HCT116 (cell line): Measurements from ENCODE around the gene CENPX. TPM values are rescaled to one million over a fixed set of nuclear protein-coding genes. Genes with fewer than 3 reads are reported as not detected.

Source experiments
- ATAC-seq: fragments of 200-7000 bp; cut with Tn5 transposase; 2 replicates; pipeline ENCODE4 v1.9.1; 2020; ENCODE audit warnings: mild to moderate bottlenecking, moderate library complexity
- BruUV-seq: library from RNA; stranded (reverse); fragments of 400-500 nt; replicated peaks from 2 replicates; lab custom pipeline; 2021; lab: Mats Ljungman, UMichigan
- CTCF ChIA-PET: fragments of 300-600 bp; sonication (Branson Sonifier 250); formaldehyde crosslinking; loops from one replicate; lab custom pipeline; 2021; ENCODE audit warnings: antibody characterized with exemption; lab: Charles Lee
- POLR2A ChIA-PET: fragments of 300-600, 350-600 bp; sonication (Branson Sonifier 250); formaldehyde crosslinking; loops from one replicate; lab custom pipeline; 2021; ENCODE audit warnings: antibody characterized with exemption; lab: Charles Lee
- RAD21 ChIA-PET, 2 experiments: fragments of 300-600 bp; sonication (Branson Sonifier 250); formaldehyde crosslinking; loops; one replicate each; lab custom pipeline; 2023; ENCODE audit warnings: low total read pairs in 2 of 2; ENCODE audit not compliant: uncharacterized antibody in 2 of 2, unreplicated experiment in 2 of 2, low non-redundant PET in 1 of 2; lab: Charles Lee
- DNase-seq: peaks from one replicate; pipeline ENCODE4 v3.0.0-alpha.2; 2010; ENCODE audit warnings: low read depth, low spot score
- H2AFZ ChIP-seq: fragments of 200-600 bp; shearing (Covaris generic), sonication (generic); 2 replicates; pipeline ENCODE4 v1.6.1; 2017; ENCODE audit warnings: low read depth, mixed run types, mixed read lengths, antibody characterized with exemption, low read length; ENCODE audit not compliant: poor library complexity, severe bottlenecking
- H3K27ac ChIP-seq: 2 replicates; pipeline ENCODE4 v1.5.1; 2012; ENCODE audit warnings: low read depth, low read length
- H3K27me3 ChIP-seq: fragments of 200-600 bp; sonication (generic); 2 replicates; pipeline ENCODE4 v1.6.1; 2016; ENCODE audit warnings: mixed run types, low read length, mixed read lengths; ENCODE audit not compliant: insufficient read depth
- H3K36me3 ChIP-seq, 2 experiments: fragments of 200-500 bp in 1 of 2; fragments of 200-600 bp in 1 of 2; sonication (Bioruptor generic) in 1 of 2; sonication (generic) in 1 of 2; 2 replicates each; pipeline versions ENCODE4 v1.5.1 to v1.6.1; 2014 to 2016; ENCODE audit warnings: low read length in 2 of 2, inconsistent platforms in 1 of 2, mixed read lengths in 1 of 2, mixed run types in 1 of 2; ENCODE audit not compliant: insufficient read depth in 2 of 2, control insufficient read depth in 1 of 2
- H3K4me1 ChIP-seq, 2 experiments: fragments of 200-600 bp in 1 of 2; sonication (generic) in 1 of 2; 2 replicates each; pipeline versions ENCODE4 v1.5.1 to v1.6.1; 2012 to 2017; ENCODE audit warnings: low read length in 2 of 2, inconsistent platforms in 1 of 2, mild to moderate bottlenecking in 1 of 2, mixed read lengths in 1 of 2, mixed run types in 1 of 2, moderate library complexity in 1 of 2; ENCODE audit not compliant: insufficient read depth in 2 of 2, control insufficient read depth in 1 of 2
- H3K4me2 ChIP-seq: fragments of 200-600 bp; sonication (generic); 2 replicates; pipeline ENCODE4 v1.6.1; 2017; ENCODE audit warnings: mixed run types, low read length, mixed read lengths
- H3K4me3 ChIP-seq, 2 experiments: fragments of 200-600 bp in 1 of 2; sonication (generic) in 1 of 2; replicated peaks in 1 of 2; 2 replicates each; pipeline ENCODE4 v1.5.1; 2011 to 2016; ENCODE audit warnings: low read length in 2 of 2, control low read depth in 1 of 2, low read depth in 1 of 2, mild to moderate bottlenecking in 1 of 2, mixed read lengths in 1 of 2, mixed run types in 1 of 2
- H3K79me2 ChIP-seq: fragments of 200-600 bp; sonication (generic); 2 replicates; pipeline ENCODE4 v1.6.1; 2017; ENCODE audit warnings: mild to moderate bottlenecking, mixed run types, low read length, moderate library complexity, mixed read lengths; ENCODE audit not compliant: insufficient read depth
- H3K9ac ChIP-seq: fragments of 200-600 bp; sonication (generic); 2 replicates; pipeline ENCODE4 v1.6.1; 2016; ENCODE audit warnings: low read length, mixed read lengths
- H3K9me2 ChIP-seq: fragments of 200-600 bp; sonication (generic), shearing (Covaris generic); 2 replicates; pipeline ENCODE4 v1.6.1; 2017; ENCODE audit warnings: mixed run types, mild to moderate bottlenecking, moderate library complexity; ENCODE audit not compliant: insufficient read depth
- H3K9me3 ChIP-seq, 2 experiments: fragments of 200-500 bp in 1 of 2; fragments of 200-600 bp in 1 of 2; sonication (Bioruptor generic) in 1 of 2; sonication (generic) in 1 of 2; 2 replicates each; pipeline ENCODE4 v1.6.1; 2014 to 2017; ENCODE audit warnings: low read length in 2 of 2, mixed read lengths in 2 of 2, inconsistent platforms in 1 of 2, low read depth in 1 of 2, mild to moderate bottlenecking in 1 of 2, mixed run types in 1 of 2, moderate library complexity in 1 of 2; ENCODE audit not compliant: control insufficient read depth in 1 of 2, insufficient read depth in 1 of 2
- H4K20me1 ChIP-seq: fragments of 200-600 bp; sonication (generic), shearing (Covaris generic); 2 replicates; pipeline ENCODE4 v1.6.1; 2017; ENCODE audit warnings: mixed run types, mild to moderate bottlenecking, moderate library complexity; ENCODE audit not compliant: insufficient read depth
- ATF3 ChIP-seq: IDR thresholded peaks from 2 replicates; pipeline ENCODE4 v1.6.1; 2012
- CBX3 ChIP-seq: IDR thresholded peaks from 2 replicates; pipeline ENCODE4 v1.6.1; 2012; ENCODE audit warnings: low read depth
- CEBPB ChIP-seq: IDR thresholded peaks from 2 replicates; pipeline ENCODE4 v1.6.1; 2012; ENCODE audit warnings: low read depth
- EGR1 ChIP-seq: IDR thresholded peaks from 2 replicates; pipeline ENCODE4 v1.6.1; 2012; ENCODE audit warnings: low read depth
- ELF1 ChIP-seq: IDR thresholded peaks from 2 replicates; pipeline ENCODE4 v1.6.1; 2012; ENCODE audit warnings: low read depth, borderline replicate concordance
- EZH2 ChIP-seq: fragments of 200-600 bp; sonication (generic); IDR thresholded peaks from 2 replicates; pipeline ENCODE4 v1.6.1; 2017; ENCODE audit warnings: antibody characterized with exemption, mixed run types
- EZH2phosphoT487 ChIP-seq: fragments of 200-600 bp; IDR thresholded peaks from 2 replicates; pipeline ENCODE4 v1.6.1; 2018; ENCODE audit warnings: antibody characterized with exemption, borderline replicate concordance
- FOSL1 ChIP-seq: IDR thresholded peaks from 2 replicates; pipeline ENCODE4 v1.6.1; 2012; ENCODE audit warnings: low read depth
- POLR2A ChIP-seq: IDR thresholded peaks from 2 replicates; pipeline ENCODE4 v1.7.0; 2011; ENCODE audit warnings: borderline replicate concordance; ENCODE audit not compliant: insufficient read depth, insufficient read length; ENCODE audit errors: extremely low read depth
- POLR2AphosphoS5 ChIP-seq: IDR thresholded peaks from 2 replicates; pipeline ENCODE4 v1.6.1; 2011; ENCODE audit warnings: mild to moderate bottlenecking, low read depth, low read length, moderate library complexity
- RAD21 ChIP-seq: IDR thresholded peaks from 2 replicates; pipeline ENCODE4 v1.6.1; 2012; ENCODE audit warnings: low read depth, mild to moderate bottlenecking
- SIN3A ChIP-seq: IDR thresholded peaks from 2 replicates; pipeline ENCODE4 v1.6.1; 2012; ENCODE audit warnings: low read depth
- SP1 ChIP-seq: IDR thresholded peaks from 2 replicates; pipeline ENCODE4 v1.6.1; 2012; ENCODE audit warnings: low read depth
- SRF ChIP-seq: IDR thresholded peaks from 2 replicates; pipeline ENCODE4 v1.6.1; 2012; ENCODE audit warnings: low read depth
- TCF7L2 ChIP-seq: IDR thresholded peaks from 2 replicates; pipeline ENCODE4 v1.7.0; 2011; ENCODE audit warnings: borderline replicate concordance, inconsistent platforms; ENCODE audit not compliant: insufficient read depth, insufficient read length; ENCODE audit errors: extremely low read depth
- YY1 ChIP-seq: IDR thresholded peaks from 2 replicates; pipeline ENCODE4 v1.6.1; 2011; ENCODE audit warnings: low read length, low read depth, moderate library complexity, mild to moderate bottlenecking; ENCODE audit not compliant: insufficient replicate concordance; ENCODE audit errors: extremely low read depth
- ZFX ChIP-seq: fragments of 450-650 bp; IDR thresholded peaks from 2 replicates; pipeline ENCODE4 v1.6.1; 2017
- intact Hi-C: fragments of 100-400 bp; cut with micrococcal nuclease; formaldehyde crosslinking; loops from 2 replicates; pipeline ENCODE4 v1.10.0; 2022
- total RNA-seq: library from RNA; stranded (reverse); gene quantifications from one replicate; pipeline ENCODE4 v1.2.1, GENCODE V29; 2021; ENCODE audit not compliant: unreplicated experiment
- TF ChIP-seq, protein P1 (sequence below), 3 experiments: fragments of 200-600 bp in 1 of 3; sonication (generic) in 1 of 3; IDR thresholded peaks in 2 of 3; conservative IDR thresholded peaks in 1 of 3; 2 replicates each; pipeline ENCODE4 v1.5.1; 2012 to 2017; ENCODE audit warnings: low read depth in 2 of 3, low read length in 2 of 3, antibody characterized with exemption in 1 of 3, borderline replicate concordance in 1 of 3, control low read depth in 1 of 3, mild to moderate bottlenecking in 1 of 3, mixed read lengths in 1 of 3, mixed run types in 1 of 3, moderate library complexity in 1 of 3; ENCODE audit not compliant: insufficient read depth in 1 of 3
- TF ChIP-seq, protein P2 (sequence below): IDR thresholded peaks from 2 replicates; pipeline ENCODE4 v1.6.1; 2011; ENCODE audit warnings: mild to moderate bottlenecking, low read length, moderate library complexity; ENCODE audit not compliant: insufficient replicate concordance; ENCODE audit errors: extremely low read depth
- TF ChIP-seq, protein P3 (sequence below): IDR thresholded peaks from 2 replicates; pipeline ENCODE4 v1.6.1; 2012; ENCODE audit warnings: low read depth

The CENPX gene
- total RNA-seq, 1 experiment from 2014 or later: 184 TPM

GRCh38 chr17:82048571-82048971 is 25.9 kb upstream of the CENPX start:
- Histone ChIP-seq H3K27me3 (no peaks in the 10 kb centered on the region), H3K36me3 (peaks cover 7 to 19% of the 10 kb centered on the region in 2 experiments; a peak in 2 of 4 replicates), H3K9ac (no peak overlapping the region), H3K79me2 (peaks cover 30% of the 10 kb centered on the region), H3K27ac (no peak overlapping the region), H3K9me3 (no peaks in the 10 kb centered on the region)
- POLR2A ChIA-PET: no interaction called here
- no peak for DNase-seq
- intact Hi-C loops: no loop called here
- no peak for TF ChIP-seq SRF
- no peak for TF ChIP-seq ZFX
- no peak for TF ChIP-seq SP1
- TF ChIP-seq CEBPB: no peak
- no peak for TF ChIP-seq FOSL1
- TF ChIP-seq RAD21: no peak
- TF ChIP-seq ELF1: no peak
- TF ChIP-seq, protein P1, sequence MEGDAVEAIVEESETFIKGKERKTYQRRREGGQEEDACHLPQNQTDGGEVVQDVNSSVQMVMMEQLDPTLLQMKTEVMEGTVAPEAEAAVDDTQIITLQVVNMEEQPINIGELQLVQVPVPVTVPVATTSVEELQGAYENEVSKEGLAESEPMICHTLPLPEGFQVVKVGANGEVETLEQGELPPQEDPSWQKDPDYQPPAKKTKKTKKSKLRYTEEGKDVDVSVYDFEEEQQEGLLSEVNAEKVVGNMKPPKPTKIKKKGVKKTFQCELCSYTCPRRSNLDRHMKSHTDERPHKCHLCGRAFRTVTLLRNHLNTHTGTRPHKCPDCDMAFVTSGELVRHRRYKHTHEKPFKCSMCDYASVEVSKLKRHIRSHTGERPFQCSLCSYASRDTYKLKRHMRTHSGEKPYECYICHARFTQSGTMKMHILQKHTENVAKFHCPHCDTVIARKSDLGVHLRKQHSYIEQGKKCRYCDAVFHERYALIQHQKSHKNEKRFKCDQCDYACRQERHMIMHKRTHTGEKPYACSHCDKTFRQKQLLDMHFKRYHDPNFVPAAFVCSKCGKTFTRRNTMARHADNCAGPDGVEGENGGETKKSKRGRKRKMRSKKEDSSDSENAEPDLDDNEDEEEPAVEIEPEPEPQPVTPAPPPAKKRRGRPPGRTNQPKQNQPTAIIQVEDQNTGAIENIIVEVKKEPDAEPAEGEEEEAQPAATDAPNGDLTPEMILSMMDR (IDR thresholded peaks at IDR 0.05 in 2 of 3, conservative IDR thresholded peaks at IDR 0.05 in 1 of 3; ENCODE audit: borderline replicate concordance in 1 of 3, insufficient read depth in 1 of 3, low read depth in 2 of 3, low read length in 2 of 3): no peak
- no peak for TF ChIP-seq CBX3
- no peak for TF ChIP-seq TCF7L2
- TF ChIP-seq EGR1: no peak
- TF ChIP-seq YY1: no peak
- no peak for TF ChIP-seq POLR2AphosphoS5
- no peak for TF ChIP-seq POLR2A
- TF ChIP-seq SIN3A: no peak
- TF ChIP-seq EZH2phosphoT487: no peak
- TF ChIP-seq, protein P2, sequence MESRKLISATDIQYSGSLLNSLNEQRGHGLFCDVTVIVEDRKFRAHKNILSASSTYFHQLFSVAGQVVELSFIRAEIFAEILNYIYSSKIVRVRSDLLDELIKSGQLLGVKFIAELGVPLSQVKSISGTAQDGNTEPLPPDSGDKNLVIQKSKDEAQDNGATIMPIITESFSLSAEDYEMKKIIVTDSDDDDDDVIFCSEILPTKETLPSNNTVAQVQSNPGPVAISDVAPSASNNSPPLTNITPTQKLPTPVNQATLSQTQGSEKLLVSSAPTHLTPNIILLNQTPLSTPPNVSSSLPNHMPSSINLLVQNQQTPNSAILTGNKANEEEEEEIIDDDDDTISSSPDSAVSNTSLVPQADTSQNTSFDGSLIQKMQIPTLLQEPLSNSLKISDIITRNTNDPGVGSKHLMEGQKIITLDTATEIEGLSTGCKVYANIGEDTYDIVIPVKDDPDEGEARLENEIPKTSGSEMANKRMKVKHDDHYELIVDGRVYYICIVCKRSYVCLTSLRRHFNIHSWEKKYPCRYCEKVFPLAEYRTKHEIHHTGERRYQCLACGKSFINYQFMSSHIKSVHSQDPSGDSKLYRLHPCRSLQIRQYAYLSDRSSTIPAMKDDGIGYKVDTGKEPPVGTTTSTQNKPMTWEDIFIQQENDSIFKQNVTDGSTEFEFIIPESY: no peak
- no peak for TF ChIP-seq ATF3
- TF ChIP-seq, protein P3, sequence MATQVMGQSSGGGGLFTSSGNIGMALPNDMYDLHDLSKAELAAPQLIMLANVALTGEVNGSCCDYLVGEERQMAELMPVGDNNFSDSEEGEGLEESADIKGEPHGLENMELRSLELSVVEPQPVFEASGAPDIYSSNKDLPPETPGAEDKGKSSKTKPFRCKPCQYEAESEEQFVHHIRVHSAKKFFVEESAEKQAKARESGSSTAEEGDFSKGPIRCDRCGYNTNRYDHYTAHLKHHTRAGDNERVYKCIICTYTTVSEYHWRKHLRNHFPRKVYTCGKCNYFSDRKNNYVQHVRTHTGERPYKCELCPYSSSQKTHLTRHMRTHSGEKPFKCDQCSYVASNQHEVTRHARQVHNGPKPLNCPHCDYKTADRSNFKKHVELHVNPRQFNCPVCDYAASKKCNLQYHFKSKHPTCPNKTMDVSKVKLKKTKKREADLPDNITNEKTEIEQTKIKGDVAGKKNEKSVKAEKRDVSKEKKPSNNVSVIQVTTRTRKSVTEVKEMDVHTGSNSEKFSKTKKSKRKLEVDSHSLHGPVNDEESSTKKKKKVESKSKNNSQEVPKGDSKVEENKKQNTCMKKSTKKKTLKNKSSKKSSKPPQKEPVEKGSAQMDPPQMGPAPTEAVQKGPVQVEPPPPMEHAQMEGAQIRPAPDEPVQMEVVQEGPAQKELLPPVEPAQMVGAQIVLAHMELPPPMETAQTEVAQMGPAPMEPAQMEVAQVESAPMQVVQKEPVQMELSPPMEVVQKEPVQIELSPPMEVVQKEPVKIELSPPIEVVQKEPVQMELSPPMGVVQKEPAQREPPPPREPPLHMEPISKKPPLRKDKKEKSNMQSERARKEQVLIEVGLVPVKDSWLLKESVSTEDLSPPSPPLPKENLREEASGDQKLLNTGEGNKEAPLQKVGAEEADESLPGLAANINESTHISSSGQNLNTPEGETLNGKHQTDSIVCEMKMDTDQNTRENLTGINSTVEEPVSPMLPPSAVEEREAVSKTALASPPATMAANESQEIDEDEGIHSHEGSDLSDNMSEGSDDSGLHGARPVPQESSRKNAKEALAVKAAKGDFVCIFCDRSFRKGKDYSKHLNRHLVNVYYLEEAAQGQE: no peak
- TF ChIP-seq EZH2: no peak
- TF ChIP-seq, all 23 proteins: peak for 0
- Histone ChIP-seq H3K4me2 (no peak overlapping the region), H3K9me2 (no peaks in the 10 kb centered on the region), H2AFZ (no peak overlapping the region), H3K4me1 (peaks cover 13 to 20% of the 10 kb centered on the region in 2 experiments; a peak in 3 of 4 replicates), H3K4me3 (no peak overlapping the region), H4K20me1 (no peaks in the 10 kb centered on the region)
- ChIA-PET CTCF (no interaction called here), RAD21 (interaction anchor here in 1 of 2 experiments (0.7 kb wide), 1 partner anchor 27 kb away, joined by 3 read pairs; no protein-coding TSS in a partner anchor)
- no peak for ATAC-seq
- no TSS peak for BruUV-seq
